WTC11 (cell line): ENCODE data around the gene GAPT. TPM values are rescaled to one million over a fixed set of nuclear protein-coding genes. Genes with fewer than 3 reads are reported as not detected.

Experiments used
- ATAC-seq: fragments of 200-7000 bp; cut with Tn5 transposase; 2 replicates; pipeline ENCODE4 v1.10.0; 2021; ENCODE audit warnings: mild to moderate bottlenecking, moderate library complexity
- Bru-seq: library from RNA; stranded (reverse); fragments of 400-500 nt; gene quantifications from one replicate; lab custom pipeline; 2021; lab: Mats Ljungman, UMichigan
- CTCF ChIA-PET: fragments of 300-600 bp; sonication (Branson Sonifier 250); formaldehyde crosslinking; loops from one replicate; lab custom pipeline; 2021; ENCODE audit warnings: antibody characterized with exemption; lab: Charles Lee
- POLR2A ChIA-PET: fragments of 350-600 bp; sonication (Branson Sonifier 250); formaldehyde crosslinking; loops from one replicate; lab custom pipeline; 2021; ENCODE audit warnings: antibody characterized with exemption; lab: Charles Lee
- DNase-seq: peaks from one replicate; pipeline ENCODE4 v3.0.0; 2021; ENCODE audit warnings: low spot score
- H3K27ac Mint-ChIP-seq: 2 replicates; pipeline ENCODE4 v1.8.0; 2021; ENCODE audit warnings: mixed read lengths
- H3K27me3 Mint-ChIP-seq: 2 replicates; pipeline ENCODE4 v1.8.0; 2021; ENCODE audit warnings: low read depth, mild to moderate bottlenecking, moderate library complexity, mixed read lengths
- H3K36me3 Mint-ChIP-seq: 2 replicates; pipeline ENCODE4 v1.8.0; 2021; ENCODE audit warnings: mixed read lengths
- H3K4me1 Mint-ChIP-seq: 2 replicates; pipeline ENCODE4 v1.8.0; 2022; ENCODE audit warnings: mixed read lengths
- H3K4me3 Mint-ChIP-seq: 2 replicates; pipeline ENCODE4 v1.8.0; 2021; ENCODE audit warnings: mild to moderate bottlenecking, moderate library complexity, mixed read lengths
- H3K9me3 Mint-ChIP-seq: 2 replicates; pipeline ENCODE4 v1.8.0; 2021; ENCODE audit warnings: mixed read lengths
- ATF1 ChIP-seq: sonication (generic); formaldehyde crosslinking; IDR thresholded peaks from 2 replicates; pipeline ENCODE4 v1.8.1; 2023; ENCODE audit warnings: mild to moderate bottlenecking, moderate library complexity, missing genetic modification reagents
- CREM ChIP-seq: sonication (generic); formaldehyde crosslinking; IDR thresholded peaks from 2 replicates; pipeline ENCODE4 v1.8.1; 2022; ENCODE audit warnings: mild to moderate bottlenecking, missing genetic modification reagents, moderate library complexity
- E2F1 ChIP-seq: sonication (generic); formaldehyde crosslinking; IDR thresholded peaks from 2 replicates; pipeline ENCODE4 v1.8.0; 2022; ENCODE audit warnings: mild to moderate bottlenecking, missing genetic modification reagents
- E2F4 ChIP-seq: sonication (generic); formaldehyde crosslinking; IDR thresholded peaks from 2 replicates; pipeline ENCODE4 v1.8.1; 2022; ENCODE audit warnings: low read depth, mild to moderate bottlenecking, moderate library complexity, missing genetic modification reagents, borderline replicate concordance
- ELF4 ChIP-seq: sonication (generic); formaldehyde crosslinking; IDR thresholded peaks from 2 replicates; pipeline ENCODE4 v1.8.1; 2022; ENCODE audit warnings: low read depth, mild to moderate bottlenecking, moderate library complexity, missing genetic modification reagents
- EMX1 ChIP-seq: fragments of 250-450 bp; sonication (Bioruptor Pico); IDR thresholded peaks from 2 replicates; pipeline ENCODE4 v1.8.0; 2021; ENCODE audit warnings: mild to moderate bottlenecking
- ETV6 ChIP-seq: sonication (generic); formaldehyde crosslinking; IDR thresholded peaks from 2 replicates; pipeline ENCODE4 v1.8.1; 2022; ENCODE audit warnings: mild to moderate bottlenecking, missing genetic modification reagents
- GRHL2 ChIP-seq: fragments of 250-450 bp; sonication (Bioruptor Pico); IDR thresholded peaks from 2 replicates; pipeline ENCODE4 v1.8.0; 2022; ENCODE audit warnings: mild to moderate bottlenecking, moderate library complexity; ENCODE audit not compliant: insufficient replicate concordance, severe bottlenecking
- GTF2I ChIP-seq: fragments of 250-450 bp; sonication (Bioruptor Pico); conservative IDR thresholded peaks from 2 replicates; pipeline ENCODE4 v1.4.0; 2021; ENCODE audit warnings: mild to moderate bottlenecking
- HMGA2 ChIP-seq: fragments of 250-450 bp; sonication (Bioruptor Pico); IDR thresholded peaks from 2 replicates; pipeline ENCODE4 v1.4.0; 2021; ENCODE audit warnings: mild to moderate bottlenecking, moderate library complexity
- JAZF1 ChIP-seq: fragments of 250-450 bp; sonication (Bioruptor Pico); IDR thresholded peaks from 2 replicates; pipeline ENCODE4 v1.9.0; 2021; ENCODE audit warnings: moderate library complexity, mild to moderate bottlenecking, inconsistent platforms
- JUN ChIP-seq: sonication (generic); formaldehyde crosslinking; IDR thresholded peaks from 2 replicates; pipeline ENCODE4 v1.8.0; 2023; ENCODE audit warnings: mild to moderate bottlenecking, missing genetic modification reagents
- ZBTB43 ChIP-seq: sonication (generic); formaldehyde crosslinking; IDR thresholded peaks from 2 replicates; pipeline ENCODE4 v1.8.1; 2023; ENCODE audit warnings: mild to moderate bottlenecking, missing genetic modification reagents
- ZNF317 ChIP-seq: sonication (generic); formaldehyde crosslinking; IDR thresholded peaks from 2 replicates; pipeline ENCODE4 v1.8.1; 2023; ENCODE audit warnings: low read depth, mild to moderate bottlenecking, moderate library complexity, missing genetic modification reagents, borderline replicate concordance
- long read RNA-seq, 3 experiments: library from RNA in 1 of 3; library from capped mRNA in 1 of 3; library from polyadenylated mRNA in 1 of 3; unstranded in 2 of 3; stranded (forward) in 1 of 3; transcript quantifications; one replicate each; pipeline ENCODE4 v2.0.0, GENCODE V29; 2021
- total RNA-seq: library from RNA; stranded (reverse); gene quantifications from 3 replicates; pipeline ENCODE4 v1.2.3, GENCODE V29; 2021
- TF ChIP-seq, protein P1 (sequence below): sonication (generic); formaldehyde crosslinking; IDR thresholded peaks from 2 replicates; pipeline ENCODE4 v1.8.1; 2023; ENCODE audit warnings: mild to moderate bottlenecking, missing genetic modification reagents
- TF ChIP-seq, protein P2 (sequence below): sonication (generic); formaldehyde crosslinking; IDR thresholded peaks from 2 replicates; pipeline ENCODE4 v1.8.0; 2023; ENCODE audit warnings: missing genetic modification reagents
- TF ChIP-seq, protein P3 (sequence below): sonication (generic); formaldehyde crosslinking; IDR thresholded peaks from 2 replicates; pipeline ENCODE4 v1.8.1; 2023; ENCODE audit warnings: mild to moderate bottlenecking, missing genetic modification reagents, borderline replicate concordance

The GAPT gene
- not detected in 3 replicates for total RNA-seq
- Bru-seq, nascent RNA: not detected
- long read RNA-seq, experiment 1: 0 reads
- long read RNA-seq, experiment 2: 0 reads
- long read RNA-seq, experiment 3: 0 reads

- ATAC-seq (no peak), DNase-seq (no peak)
- no peak for TF ChIP-seq ATF1 (CRISPR knock-in tag)
- no peak for TF ChIP-seq GTF2I (CRISPR knock-in tag)
- H3K4me1 Mint-ChIP-seq: peaks cover 14% of the 10 kb centered on the region
- ChIA-PET POLR2A (no interaction called here), CTCF (interaction anchor here (1.1 kb wide), 1 partner anchor 359 kb away, joined by 4 read pairs; no protein-coding TSS in a partner anchor)
- H3K27ac Mint-ChIP-seq: peak within 1 kb of the TSS; percentile 47; the same call in 1 of the 2 replicates
- no peaks in the 10 kb centered on the region for H3K36me3 Mint-ChIP-seq
- peaks cover 4% of the 10 kb centered on the region; the same call in 1 of the 2 replicates for H3K9me3 Mint-ChIP-seq
- H3K27me3 Mint-ChIP-seq: no peaks in the 10 kb centered on the region; the same call in 1 of the 2 replicates
- no peak within 1 kb of the TSS for H3K4me3 Mint-ChIP-seq
Measured at GRCh38 chr5:58491216-58491892, at the start of gene GAPT. Gene GAPT (plus strand): TSS chr5:58491435. CDS start chr5:58494537, 3,102 bp downstream.

- ChIA-PET CTCF (no interaction called here), POLR2A (no interaction called here)
- H3K36me3 Mint-ChIP-seq: peaks cover 14% of the 10 kb centered on the region
- TF ChIP-seq HMGA2 (no peak), ELF4 (CRISPR knock-in tag) (no peak), GRHL2 (CRISPR knock-in tag) (no peak), E2F1 (CRISPR knock-in tag) (no peak), E2F4 (CRISPR knock-in tag) (no peak), CREM (no peak), ZNF317 (CRISPR knock-in tag) (no peak), ETV6 (CRISPR knock-in tag) (no peak), JUN (CRISPR knock-in tag) (no peak), JAZF1 (CRISPR knock-in tag) (no peak), ZBTB43 (CRISPR knock-in tag) (no peak), EMX1 (CRISPR knock-in tag) (no peak)
- TF ChIP-seq, protein P1, sequence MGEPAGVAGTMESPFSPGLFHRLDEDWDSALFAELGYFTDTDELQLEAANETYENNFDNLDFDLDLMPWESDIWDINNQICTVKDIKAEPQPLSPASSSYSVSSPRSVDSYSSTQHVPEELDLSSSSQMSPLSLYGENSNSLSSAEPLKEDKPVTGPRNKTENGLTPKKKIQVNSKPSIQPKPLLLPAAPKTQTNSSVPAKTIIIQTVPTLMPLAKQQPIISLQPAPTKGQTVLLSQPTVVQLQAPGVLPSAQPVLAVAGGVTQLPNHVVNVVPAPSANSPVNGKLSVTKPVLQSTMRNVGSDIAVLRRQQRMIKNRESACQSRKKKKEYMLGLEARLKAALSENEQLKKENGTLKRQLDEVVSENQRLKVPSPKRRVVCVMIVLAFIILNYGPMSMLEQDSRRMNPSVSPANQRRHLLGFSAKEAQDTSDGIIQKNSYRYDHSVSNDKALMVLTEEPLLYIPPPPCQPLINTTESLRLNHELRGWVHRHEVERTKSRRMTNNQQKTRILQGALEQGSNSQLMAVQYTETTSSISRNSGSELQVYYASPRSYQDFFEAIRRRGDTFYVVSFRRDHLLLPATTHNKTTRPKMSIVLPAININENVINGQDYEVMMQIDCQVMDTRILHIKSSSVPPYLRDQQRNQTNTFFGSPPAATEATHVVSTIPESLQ (CRISPR knock-in tag): no peak
- TF ChIP-seq, protein P2, sequence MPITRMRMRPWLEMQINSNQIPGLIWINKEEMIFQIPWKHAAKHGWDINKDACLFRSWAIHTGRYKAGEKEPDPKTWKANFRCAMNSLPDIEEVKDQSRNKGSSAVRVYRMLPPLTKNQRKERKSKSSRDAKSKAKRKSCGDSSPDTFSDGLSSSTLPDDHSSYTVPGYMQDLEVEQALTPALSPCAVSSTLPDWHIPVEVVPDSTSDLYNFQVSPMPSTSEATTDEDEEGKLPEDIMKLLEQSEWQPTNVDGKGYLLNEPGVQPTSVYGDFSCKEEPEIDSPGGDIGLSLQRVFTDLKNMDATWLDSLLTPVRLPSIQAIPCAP: no peak
- TF ChIP-seq, protein P3, sequence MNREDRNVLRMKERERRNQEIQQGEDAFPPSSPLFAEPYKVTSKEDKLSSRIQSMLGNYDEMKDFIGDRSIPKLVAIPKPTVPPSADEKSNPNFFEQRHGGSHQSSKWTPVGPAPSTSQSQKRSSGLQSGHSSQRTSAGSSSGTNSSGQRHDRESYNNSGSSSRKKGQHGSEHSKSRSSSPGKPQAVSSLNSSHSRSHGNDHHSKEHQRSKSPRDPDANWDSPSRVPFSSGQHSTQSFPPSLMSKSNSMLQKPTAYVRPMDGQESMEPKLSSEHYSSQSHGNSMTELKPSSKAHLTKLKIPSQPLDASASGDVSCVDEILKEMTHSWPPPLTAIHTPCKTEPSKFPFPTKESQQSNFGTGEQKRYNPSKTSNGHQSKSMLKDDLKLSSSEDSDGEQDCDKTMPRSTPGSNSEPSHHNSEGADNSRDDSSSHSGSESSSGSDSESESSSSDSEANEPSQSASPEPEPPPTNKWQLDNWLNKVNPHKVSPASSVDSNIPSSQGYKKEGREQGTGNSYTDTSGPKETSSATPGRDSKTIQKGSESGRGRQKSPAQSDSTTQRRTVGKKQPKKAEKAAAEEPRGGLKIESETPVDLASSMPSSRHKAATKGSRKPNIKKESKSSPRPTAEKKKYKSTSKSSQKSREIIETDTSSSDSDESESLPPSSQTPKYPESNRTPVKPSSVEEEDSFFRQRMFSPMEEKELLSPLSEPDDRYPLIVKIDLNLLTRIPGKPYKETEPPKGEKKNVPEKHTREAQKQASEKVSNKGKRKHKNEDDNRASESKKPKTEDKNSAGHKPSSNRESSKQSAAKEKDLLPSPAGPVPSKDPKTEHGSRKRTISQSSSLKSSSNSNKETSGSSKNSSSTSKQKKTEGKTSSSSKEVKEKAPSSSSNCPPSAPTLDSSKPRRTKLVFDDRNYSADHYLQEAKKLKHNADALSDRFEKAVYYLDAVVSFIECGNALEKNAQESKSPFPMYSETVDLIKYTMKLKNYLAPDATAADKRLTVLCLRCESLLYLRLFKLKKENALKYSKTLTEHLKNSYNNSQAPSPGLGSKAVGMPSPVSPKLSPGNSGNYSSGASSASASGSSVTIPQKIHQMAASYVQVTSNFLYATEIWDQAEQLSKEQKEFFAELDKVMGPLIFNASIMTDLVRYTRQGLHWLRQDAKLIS (CRISPR knock-in tag): no peak
- no peaks in the 10 kb centered on the region for H3K4me1 Mint-ChIP-seq
- H3K27me3 Mint-ChIP-seq: no peaks in the 10 kb centered on the region
- DNase-seq (no peak), ATAC-seq (no peak)
- peaks cover 22% of the 10 kb centered on the region for H3K9me3 Mint-ChIP-seq
- no peak overlapping the region for H3K4me3 Mint-ChIP-seq
- no peak overlapping the region for H3K27ac Mint-ChIP-seq
Measured at GRCh38 chr5:58444805-58445204, 46.4 kb upstream of the GAPT start.
